Stimulated activated CD4-positive, alpha-beta T cell treated with anti-CD3 and anti-CD28 coated beads, Interleukin-12 subunit alpha, Interleukin-12 subunit beta, amount 100 ng/mL, for 24 hours (primary cell): ENCODE data around the gene FUT2.
"Not testable (repeated sequence)": the region's sequence is repeated elsewhere in the genome, so short reads cannot be mapped to it uniquely, and the experiment has no call there.

Source experiments
- DNase-seq, 2 experiments: peaks; one replicate each; pipeline ENCODE4 v3.0.0-alpha.2; 2020; ENCODE audit warnings: low read depth in 2 of 2

FUT2 gene

GRCh38 chr19:48695743-48696352, at the start of gene FUT2:
FUT2 (plus strand) TSS chr19:48695971; CDS start chr19:48702957, 6,986 bp downstream.
- DNase-seq = no peak

DNA sequence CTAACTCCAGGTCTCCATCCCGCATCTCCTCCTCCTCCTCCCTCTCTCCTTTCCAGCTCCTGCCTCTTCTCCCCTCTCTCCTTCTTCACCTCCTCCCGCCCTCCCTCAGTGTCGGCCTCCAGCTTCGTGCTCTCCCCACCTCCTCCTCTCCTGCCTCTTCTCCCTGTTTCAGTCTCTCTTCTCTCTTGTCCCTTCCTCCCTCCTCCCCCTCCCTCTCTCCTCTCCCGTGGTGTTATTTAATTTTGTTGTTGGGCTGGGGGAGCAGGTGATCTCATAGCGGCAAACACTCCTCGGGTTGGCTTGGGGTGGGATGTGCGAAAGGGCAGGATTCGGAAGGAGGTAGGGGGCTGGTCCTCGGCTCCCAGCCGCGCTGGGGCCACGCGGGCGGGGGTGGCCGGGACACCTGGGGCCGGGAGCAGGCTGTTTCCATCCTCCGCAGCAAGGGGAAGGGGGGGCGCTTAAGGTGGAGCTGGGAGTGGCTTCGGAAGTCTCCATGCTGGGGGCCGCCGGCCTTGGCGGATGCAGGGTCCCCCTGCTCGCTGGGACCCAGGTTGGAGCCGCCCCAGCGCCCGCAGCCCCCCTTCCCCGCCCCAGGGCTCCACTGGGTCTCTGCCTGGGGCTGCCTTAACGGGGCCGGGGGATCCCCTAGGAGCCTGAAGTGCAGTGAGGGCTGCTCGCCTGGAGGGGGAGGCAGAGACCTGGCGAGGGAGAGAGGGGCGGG, 49.6 kb upstream of the FUT2 start, which contains the start of gene CA11:
TSS of gene CA11 (minus strand) at position 187 of the 721 bp plus-strand sequence. CDS start 555 bp downstream, outside the sequence.
- DNase-seq = peak; percentile 82 to 90

GRCh38 chr19:48646722-48647216, 49.0 kb upstream of the FUT2 start:
- DNase-seq = no peak

- DNase-seq = no peak
Observed at GRCh38 chr19:48648134-48648533, 47.6 kb upstream of the FUT2 start.

- DNase-seq = no peak
Observed at GRCh38 chr19:48650974-48651682, 44.6 kb upstream of the FUT2 start.

GRCh38 chr19:48651683-48652048, 44.1 kb upstream of the FUT2 start:
- no peak for DNase-seq

- no peak for DNase-seq
Observed at GRCh38 chr19:48654299-48655059, 41.3 kb upstream of the FUT2 start.

DNA sequence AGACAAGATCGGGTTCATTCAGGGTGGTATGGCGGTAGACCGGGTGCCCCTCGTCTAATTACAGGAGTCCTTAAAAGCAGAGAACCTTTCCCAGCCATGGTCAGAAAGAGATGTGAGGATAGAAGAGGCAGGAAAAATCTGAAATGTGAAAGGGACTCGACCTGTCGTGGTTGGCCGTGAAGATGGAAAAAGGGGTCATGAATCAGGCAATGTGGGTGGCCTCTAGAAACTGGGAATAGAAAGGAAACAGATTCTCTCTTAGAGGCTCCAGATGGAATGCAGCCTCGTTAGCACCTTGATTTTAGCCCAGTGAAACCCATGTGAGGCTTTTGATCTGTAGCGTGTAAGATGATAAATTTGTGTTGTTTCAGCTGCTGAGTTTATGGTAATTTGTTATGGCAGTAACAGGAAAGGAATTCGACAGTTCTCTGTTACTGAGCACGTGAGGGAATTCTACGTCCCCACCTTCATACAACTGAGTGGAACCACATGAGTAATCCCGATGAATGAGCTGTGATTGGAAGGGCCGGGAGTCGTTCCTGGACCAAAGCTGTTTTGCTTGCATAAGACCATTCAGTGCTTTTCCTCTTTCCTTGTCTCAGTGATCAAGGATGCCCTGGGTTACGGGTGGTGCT, 38.8 kb upstream of the FUT2 start:
- no peak for DNase-seq

GRCh38 chr19:48657828-48658227, 37.9 kb upstream of the FUT2 start:
- DNase-seq = not testable (repeated sequence)

DNA sequence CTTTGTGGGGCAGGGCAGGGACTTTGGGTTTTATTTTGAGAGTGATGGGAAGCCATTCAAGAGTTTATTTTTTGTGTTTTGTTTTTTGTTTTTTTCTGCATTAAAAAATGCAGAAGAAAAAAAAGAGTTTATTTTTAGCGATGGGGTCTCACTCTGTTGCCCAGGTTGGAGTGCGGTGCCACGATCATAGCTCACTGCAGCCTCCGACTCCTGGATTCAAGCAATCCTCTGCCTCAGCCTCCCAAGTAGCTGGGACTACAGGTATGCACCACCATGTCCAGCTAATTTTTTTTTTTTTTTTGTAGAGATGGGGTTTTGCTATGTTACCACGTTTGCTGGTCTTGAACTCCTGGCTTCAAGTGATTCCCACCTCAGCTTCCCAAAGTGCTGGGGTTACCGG, 37.3 kb upstream of the FUT2 start:
- no peak for DNase-seq

DNA sequence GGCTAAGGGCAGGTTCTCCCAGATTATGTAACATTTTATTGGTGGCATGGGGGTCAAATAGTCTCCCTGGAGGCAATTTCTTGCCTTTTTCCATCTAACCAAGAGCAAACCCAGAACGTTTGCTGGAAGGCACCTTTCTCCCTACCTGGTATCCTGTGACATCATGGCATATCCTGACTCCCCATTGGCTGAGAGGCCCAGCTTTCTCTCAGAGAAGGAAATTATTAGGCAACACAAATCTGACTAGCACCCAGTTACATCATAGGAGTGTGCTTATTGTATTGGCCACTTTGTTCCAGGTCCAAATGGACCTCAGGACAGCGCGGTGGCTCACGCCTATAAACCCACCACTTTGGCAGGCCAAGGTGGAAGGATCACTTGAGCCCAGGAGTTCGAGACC, 36.0 kb upstream of the FUT2 start:
- DNase-seq = no peak

GRCh38 chr19:48660852-48661710, 34.7 kb upstream of the FUT2 start:
- DNase-seq = peak; percentile 68 to 86

DNA sequence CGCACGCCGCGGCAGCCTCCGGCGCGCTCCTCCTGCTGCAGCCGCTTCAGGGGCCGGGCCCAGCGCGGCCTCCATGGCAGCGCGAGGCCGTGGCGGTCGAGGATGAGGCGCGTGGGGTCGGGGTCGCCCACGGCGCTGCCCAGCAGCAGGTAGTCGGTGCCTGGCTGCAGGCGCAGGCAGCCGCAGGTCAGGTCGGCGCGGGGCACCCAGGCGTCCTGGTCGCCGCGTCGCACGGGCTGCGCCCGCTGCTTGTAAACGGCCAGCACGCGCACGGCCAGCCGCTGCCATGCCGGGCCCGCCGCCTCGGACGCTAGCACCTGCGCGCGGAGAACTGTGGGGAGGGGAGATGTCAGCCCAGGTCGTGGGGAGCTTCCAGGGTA, 34.1 kb upstream of the FUT2 start:
- DNase-seq = no peak

DNA sequence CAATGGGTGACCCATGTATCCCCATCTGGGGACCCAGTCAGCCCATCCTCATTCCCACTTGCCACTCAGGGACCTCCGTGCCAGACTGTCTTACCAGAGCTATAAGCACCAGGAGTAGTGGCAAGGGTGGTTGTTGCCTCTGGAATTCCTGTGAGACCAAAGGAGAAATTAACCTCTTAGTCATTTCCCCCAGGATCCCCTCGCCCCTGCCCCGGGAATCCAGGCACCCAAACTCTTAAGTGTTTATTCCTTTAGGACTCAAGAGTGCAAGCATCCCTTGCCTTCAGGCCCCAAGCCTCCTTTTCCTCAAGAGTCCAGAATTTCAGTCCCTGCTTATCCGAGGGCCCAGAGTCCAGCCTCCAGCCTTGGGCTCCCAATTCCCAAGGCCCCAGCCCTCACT, 32.1 kb upstream of the FUT2 start:
- DNase-seq = no peak

GRCh38 chr19:48664476-48664875, 31.3 kb upstream of the FUT2 start:
- DNase-seq = no peak

DNA sequence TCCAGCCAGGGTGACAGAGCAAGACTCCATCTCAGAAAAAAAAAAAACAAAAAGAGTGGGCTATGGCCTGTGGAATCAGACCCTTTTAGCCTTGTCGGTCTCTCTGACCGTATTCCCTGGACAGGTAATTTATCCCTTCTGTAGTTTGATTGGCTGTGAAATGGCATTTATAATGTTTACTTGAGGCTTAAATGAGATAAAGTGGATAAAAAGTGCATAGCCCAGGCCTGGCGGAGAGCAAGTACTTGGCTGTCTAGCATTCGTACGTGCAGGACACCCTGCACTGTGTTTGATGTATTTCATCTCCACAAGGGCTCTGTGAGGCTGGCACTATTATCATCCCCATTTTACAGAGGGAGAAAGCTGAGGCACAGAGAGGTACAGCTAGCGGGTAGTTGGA, 30.0 kb upstream of the FUT2 start:
- no peak for DNase-seq

DNA sequence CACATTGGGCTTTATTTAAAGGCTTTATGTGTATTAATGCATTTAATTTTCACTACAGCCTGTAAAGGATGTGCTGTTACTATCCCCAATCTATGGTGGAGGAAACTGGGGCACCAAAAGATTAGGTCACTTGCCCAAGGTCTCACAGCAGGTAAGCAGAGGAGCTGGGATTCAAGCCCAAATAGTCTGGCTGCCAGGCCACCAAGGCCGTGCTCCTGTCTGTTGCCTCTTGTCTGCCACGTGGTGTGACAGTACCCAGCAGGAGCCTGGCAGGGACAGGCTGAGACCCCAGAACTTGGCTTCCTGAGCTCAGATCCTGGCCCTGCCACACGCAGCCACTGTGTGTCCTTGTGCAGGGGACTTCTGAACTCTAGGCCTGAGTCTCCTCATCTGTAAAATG, 27.4 kb upstream of the FUT2 start:
- DNase-seq = no peak

- no peak for DNase-seq
Observed at GRCh38 chr19:48668761-48669160, 27.0 kb upstream of the FUT2 start.

GRCh38 chr19:48669903-48670668, 25.7 kb upstream of the FUT2 start:
- DNase-seq = no peak
